ENCODE results near the gene TMEM270.

The TMEM270 gene

DNA sequence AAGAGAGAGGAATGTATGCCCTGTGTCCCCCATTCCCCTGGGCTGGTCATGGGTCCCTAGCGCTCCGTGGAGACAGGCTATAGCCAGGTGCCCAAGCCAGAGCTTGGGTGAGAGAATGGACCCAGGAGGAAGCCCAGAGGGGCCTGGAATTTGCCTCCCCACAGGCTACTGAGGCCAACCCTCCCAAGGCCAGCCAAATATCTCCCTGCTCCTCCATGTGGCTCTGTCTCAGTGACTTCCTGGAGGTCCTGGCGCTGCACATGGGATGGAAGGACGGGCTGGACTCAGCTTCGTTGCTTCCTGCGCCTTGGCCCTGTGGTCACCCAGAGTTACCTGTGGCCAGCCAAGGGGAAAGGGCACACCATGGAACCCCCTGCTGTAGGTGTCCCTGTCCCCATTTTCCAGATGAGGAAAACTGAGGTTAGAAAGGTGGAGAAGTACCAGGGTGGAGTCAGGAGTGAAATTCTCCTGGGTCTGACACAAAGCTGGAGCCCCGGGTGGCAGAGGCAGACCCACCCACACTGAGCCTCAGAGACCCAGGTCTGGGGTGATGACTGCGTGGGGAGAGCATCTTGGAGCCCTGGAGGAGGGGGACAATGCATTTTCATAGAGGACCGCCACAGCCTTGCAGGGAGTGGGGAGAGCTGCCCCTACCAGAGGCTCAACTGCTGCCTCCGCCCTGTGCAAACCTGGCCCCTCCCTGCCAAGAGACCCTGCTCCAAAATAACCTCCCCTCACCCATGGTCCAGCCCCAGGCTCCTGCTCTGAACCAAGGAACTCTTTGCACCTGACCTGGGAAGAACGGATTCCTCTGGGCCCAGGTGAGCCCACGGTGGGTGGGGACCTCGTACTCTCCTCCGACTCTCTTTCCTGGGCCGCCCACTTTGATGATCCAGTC, 42.6 kb downstream of the TMEM270 start:
- no peak for DNase-seq (ENCODE audit: extremely low read depth in 1 of 2, low read depth in 1 of 2)

DNA sequence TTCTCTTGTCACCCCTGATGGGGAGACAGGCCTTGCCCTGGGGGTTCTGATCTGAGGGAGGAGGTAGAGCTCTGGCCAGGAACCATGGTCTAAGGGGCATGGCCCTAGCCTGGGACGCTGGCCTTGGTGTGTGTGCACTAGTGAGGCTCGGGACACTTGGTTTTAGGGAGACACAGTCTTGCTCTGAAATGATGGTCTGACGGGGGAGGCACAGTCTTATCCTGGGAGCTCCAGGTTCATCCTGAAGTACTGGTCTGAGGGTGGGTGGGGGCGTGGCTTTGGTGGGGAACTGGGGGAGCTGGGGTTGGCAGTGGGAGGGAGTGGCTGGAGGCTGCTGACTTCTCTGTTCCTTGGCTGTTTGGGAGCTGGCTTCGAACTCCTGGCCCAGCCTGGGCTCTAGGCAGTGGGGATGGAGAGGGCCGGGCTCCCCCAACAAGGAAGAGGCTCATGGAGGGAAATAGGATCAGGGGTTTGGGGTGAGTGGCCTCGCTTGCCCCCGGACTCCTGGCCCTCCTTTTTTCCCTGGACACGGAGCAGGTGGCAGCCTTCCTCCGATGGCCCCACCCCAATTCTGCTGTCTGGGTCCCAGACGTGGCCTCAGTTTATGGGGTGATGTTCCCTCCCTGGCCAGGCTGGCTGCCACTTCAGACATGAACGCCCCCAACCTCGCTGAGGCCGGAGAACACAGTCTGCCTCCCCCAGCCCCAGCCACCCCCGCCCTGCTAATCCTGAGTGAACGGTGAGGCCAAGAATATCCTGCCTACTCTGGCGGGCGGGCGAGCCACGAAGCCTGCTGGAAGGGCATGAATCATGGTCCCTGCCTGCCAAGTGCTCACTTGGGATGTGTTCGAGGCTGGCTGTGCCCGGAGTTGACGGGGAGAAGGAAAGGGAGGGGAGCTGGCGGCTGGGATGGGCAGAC, 43.5 kb downstream of the TMEM270 start:
- DNase-seq (ENCODE audit: extremely low read depth in 1 of 2, low read depth in 1 of 2): no peak

DNA sequence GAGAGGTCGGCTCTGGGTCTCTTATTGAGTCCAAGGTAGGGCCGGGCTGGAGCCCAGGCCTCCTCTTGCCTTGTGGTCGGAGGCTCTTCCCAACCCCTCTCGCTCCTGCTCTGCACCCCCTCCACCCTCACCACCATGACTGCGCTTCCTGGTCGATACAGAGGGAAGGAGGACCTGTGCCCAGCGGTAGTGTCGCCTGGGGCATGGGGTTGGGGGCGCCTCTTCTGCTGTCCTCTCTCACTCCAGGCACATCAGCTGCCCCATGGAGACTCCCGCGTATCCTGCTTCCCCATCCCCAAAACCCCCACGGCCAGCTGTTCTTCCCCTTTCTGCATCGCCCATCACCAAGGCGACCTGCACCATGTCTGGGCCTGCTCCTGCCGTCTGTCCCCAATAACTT, 44.4 kb downstream of the TMEM270 start:
- no peak for DNase-seq (ENCODE audit: extremely low read depth in 1 of 2, low read depth in 1 of 2)

DNA sequence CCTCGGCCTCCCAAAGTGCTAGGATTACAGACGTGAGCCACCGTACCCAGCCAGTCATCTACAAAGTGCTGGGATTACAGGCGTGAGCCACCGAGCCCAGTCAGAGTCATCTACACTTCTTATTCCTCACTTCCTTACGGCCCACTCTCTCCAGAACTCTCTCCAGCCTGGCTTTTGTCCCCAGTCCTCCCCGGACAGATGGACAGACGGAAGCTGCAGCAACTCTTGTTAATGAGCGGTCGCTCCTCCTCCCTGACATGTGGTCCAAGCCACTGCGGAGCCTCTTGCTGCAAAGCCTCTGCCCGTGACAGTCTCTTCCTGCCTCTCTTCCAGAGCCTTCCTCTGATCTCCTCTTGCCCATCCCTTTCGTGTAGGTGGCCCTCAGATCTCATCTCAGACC, 45.9 kb downstream of the TMEM270 start:
- no peak for DNase-seq (ENCODE audit: extremely low read depth in 1 of 2, low read depth in 1 of 2)

DNA sequence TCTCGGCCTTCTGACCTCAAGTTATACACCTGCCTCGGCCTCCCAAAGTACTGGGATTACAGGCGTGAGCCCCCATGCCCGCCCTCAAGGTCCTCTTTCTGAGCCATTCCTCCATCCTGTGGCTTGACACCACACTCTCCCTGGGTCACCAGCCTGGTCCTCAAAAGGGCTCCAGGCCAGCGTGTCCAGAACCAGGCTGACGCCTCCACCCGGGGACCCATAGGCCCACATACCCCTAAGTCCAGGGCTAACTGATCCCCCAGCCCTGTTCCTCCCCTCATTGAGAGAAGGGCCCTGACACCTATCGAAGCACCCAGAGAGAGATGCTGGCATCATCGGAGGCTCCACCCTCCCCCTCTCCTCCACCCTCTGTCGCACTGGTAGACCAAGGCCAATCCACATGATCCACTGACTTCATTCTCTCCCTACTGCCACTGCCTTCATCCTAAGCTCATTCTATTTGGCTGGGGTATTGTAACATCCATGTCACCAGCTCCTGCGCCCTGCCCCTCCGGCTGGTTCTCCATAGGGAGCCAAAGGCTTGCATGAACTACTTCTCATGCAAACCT, 46.7 kb downstream of the TMEM270 start:
- DNase-seq (ENCODE audit: extremely low read depth in 1 of 2, low read depth in 1 of 2): no peak

DNA sequence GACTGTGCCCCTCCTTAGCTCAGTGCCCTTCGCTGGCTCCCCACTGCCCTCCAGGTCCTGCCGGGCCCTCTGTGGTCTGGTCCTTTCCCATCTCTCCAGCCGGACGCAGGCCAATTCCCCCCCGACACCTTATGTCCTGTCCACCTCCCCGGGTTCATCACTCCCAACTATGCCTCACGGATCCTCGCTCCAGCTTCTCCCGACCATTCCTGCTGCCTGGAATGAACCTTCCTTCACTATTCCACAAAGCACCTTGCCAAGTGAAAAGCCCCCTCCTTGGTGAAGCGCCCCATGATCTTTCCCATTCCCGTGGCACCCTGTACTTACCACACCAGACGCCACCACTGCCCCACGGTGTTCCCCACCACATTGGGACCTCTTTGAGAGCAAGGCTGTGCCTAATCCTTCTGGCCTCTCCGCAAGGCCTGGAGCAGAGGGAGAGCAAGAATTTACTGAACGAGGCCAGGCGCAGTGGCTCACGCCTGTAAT, 47.2 kb downstream of the TMEM270 start:
- no peak for DNase-seq (ENCODE audit: extremely low read depth in 1 of 2, low read depth in 1 of 2)

DNA sequence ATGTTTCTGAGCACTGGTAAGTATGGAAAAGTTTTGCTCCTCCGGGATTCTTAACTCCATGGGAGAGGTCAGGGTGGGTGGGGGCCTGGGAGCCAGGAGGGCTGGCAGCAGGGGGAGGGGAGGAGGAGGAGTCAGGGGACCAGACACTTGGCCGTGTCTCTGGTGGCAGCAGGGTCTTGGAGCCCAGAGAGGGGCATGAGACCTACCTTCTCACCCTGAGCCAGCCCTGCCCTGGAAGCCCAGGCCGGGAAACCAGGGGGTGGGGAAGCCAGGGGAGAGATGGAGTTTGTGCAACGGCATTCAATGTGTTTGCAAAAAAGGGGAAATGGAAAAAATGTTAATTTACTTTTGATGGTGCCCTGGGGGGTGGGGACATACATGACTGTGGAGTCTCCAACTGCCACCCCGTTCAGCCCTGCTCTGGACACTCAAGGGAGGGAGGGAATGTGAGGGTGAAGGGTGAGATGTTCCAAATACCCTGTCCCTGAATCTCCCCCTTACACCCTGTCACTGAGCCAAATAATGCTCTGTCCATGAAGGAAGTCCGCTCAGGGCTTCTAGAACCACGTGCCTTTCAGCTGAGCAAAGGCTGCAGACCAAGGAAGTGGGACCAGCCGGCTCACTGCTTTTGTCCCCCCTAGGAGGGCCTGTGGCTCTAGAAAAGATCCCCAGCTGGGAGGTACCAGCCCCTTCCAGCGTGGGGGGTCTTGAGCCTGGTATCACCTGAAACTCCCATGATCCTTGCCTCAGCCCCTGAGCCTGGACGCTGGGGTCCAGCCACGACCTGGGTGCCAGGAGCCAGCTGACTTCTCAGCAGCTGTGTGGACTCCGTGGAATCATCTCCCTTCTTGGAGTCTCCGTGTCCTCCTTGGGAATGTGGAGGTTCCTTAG, 48.3 kb downstream of the TMEM270 start:
- no peak for DNase-seq (ENCODE audit: extremely low read depth in 1 of 2, low read depth in 1 of 2)

DNA sequence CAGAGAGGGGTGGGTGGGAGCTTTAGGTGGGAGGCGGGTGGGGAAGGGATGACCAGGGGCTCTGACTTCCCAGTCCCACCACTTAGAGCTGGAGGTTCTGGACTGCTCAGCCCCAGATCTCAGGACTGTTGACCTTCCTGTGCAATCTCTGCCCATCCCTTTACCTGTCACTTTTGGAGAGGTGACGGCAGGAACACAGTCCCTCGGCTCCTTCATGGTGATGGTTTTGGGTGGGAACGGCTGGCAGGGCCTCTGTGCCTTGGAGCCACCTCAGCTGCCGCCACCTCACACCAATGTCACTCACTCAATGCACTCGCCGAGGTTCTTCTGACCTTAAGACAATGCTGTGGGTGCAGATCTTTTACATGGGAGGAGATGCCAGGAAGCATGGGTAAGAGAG, 49.0 kb downstream of the TMEM270 start:
- no peak for DNase-seq (ENCODE audit: extremely low read depth in 1 of 2, low read depth in 1 of 2)

DNA sequence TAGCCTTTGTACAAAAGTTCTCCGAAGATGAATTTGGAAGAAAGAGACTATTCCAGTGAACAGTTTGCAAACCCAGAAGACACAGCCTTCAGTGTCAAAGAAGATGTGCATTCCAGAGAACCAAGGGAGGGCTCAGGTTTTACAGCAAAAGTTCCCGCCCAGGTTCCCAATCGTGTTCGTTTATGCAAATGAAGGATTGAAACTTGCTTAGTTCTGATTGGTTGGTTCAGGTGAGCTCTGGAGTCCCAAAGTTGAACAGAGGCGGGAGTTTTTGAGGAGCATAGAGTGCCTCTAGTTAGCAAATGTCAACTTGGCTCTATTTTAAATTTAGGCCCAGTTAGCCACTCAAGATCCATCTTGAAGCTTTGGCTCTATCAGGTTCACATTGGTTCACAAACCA, 51.3 kb downstream of the TMEM270 start:
- DNase-seq (ENCODE audit: extremely low read depth in 1 of 2, low read depth in 1 of 2): no peak

Data from stimulated activated CD8-positive, alpha-beta memory T cell treated with anti-CD3 and anti-CD28 coated beads, Interleukin-7, amount 100 ng/mL, for 48 hours (primary cell).